HG03135 (cell line): ENCODE results near the gene SAMD4A.

Source experiments
- ATAC-seq: cut with Tn5 transposase; IDR thresholded peaks from one replicate; pipeline ENCODE4 v1.9.1; 2021; ENCODE audit warnings: mild to moderate bottlenecking, moderate library complexity; ENCODE audit not compliant: unreplicated experiment

The SAMD4A gene

GRCh38 chr14:54697803-54698202 lies 130.9 kb downstream of the SAMD4A start:
- no peak for ATAC-seq

GRCh38 chr14:54698501-54698900 lies 131.6 kb downstream of the SAMD4A start:
- ATAC-seq = no peak

DNA sequence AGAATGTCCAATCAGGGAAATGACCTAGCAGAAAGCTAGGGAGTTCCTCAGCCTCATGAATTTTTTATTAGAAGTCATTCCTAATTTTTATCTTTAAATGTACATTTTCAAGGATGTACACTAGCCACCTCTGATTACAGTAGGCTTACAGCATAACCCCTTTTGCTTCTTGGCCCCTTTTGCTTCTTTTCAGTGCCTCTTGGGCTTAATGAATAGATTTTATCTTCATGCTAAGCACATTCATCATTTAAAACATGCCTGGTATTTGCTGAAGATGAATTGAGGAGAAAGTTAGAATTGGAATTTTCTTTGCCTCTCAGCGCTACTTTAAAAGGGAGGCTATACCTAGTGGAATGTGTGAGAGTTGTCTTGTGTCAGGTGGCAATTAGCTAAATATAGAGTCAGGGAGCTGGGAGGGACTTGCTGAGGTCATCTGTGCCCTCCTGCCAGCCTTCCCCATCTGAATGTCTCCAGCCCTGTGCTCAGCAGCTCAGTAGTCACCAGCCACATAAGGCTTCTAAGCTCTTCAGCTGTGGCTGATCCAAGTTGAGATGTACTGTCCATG lies 132.1 kb downstream of the SAMD4A start:
- ATAC-seq = no peak

DNA sequence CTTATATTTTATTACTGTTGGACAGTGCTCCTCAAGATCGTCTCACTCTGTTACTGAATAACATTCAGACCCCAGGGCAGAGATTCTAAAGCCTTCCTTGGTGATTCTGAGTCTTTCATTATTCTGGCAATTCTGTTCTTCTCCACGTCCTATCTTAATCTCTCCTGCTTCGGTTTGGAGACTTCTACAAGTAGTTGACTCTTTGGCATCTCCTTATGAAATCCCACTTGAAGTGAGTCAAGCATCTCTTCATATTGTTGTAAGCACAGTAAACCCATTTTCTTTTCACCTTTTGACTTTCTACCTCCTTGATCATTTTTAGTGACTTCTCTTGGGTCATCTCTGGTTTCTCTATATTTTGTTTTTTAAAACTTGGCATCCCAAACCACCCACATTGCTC lies 132.8 kb downstream of the SAMD4A start:
- ATAC-seq = no peak

GRCh38 chr14:54700717-54701116 lies 133.8 kb downstream of the SAMD4A start:
- no peak for ATAC-seq

GRCh38 chr14:54702014-54702491 lies 135.1 kb downstream of the SAMD4A start:
- ATAC-seq = no peak

DNA sequence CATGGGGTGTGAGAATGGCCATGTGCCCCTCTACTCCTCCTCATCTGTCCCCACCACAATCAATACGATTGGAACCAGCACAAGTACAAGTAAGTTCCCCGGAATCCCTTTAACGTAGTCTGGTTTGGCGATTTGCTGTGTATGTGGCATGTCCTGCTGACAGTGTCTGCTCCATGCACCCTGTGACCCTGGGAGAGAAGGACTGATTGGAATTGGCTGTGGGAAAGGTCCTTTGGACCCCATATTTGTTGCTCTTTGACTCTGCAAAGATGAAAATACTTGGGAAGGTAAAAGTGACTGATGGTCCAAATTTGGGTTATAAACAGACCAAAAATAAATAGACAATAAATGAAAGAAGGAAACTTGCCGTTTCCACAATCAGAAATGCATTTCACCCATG lies 135.6 kb downstream of the SAMD4A start:
- no peak for ATAC-seq

- no peak for ATAC-seq
These were observed 136.2 kb downstream of the SAMD4A start for GRCh38 chr14:54703082-54703481.

DNA sequence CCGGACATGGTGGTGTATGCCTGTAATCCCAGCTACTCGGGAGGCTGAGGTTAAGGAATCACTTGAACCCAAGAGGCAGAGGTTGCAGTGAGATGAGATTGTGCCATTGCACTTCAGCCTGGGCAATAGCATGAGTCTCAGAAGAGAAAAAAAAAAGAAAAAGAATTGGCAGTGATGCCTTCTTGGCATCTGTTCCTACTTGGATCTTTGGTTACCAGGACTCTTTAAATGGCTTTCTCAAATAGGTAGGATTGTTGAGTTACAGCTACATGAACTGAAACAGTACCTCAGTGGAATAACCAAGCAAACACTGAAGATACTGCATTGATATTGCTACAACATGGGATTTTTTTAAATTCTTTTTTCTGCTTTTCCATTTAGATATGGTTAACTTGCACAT lies 136.8 kb downstream of the SAMD4A start:
- ATAC-seq = no peak

DNA sequence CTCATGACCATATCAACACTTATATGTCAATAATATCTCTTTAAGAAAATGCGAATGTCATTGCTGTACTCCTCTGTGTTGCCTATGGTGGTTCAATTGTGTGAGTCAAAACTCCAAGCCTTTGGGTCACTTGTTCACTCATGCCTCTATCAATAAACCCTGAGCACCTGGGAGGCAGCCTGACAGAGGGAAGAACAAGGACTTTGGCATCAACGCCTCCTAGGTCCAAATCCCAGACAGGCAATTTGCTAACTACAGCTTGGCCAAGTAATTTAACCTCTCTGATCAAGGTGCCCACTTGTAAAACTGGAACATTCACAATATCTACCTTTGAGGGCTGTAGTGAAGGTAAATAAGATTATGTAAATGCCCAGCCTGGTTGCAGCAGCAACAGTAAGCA lies 137.8 kb downstream of the SAMD4A start:
- no peak for ATAC-seq

- no peak for ATAC-seq
These were observed 139.8 kb downstream of the SAMD4A start for GRCh38 chr14:54706769-54707168.

DNA sequence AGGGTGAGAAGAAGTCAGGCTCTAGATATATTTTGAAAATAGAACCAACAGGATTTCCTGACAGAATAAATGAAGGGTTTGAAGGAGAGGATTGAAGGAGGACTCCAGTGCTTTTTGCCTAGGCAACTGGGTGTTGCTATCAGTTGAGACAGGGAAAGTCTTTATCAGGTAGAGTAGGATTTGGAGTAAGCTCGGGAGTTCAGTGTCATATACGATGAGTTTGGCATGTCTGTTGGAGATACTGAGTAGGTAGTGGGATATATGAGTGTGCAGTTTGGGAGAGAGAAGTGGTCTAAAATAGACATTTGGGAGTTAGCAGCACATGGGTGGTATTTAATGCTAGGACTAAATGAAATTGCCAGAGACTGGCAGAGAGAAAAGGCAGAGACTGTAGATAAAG lies 141.2 kb downstream of the SAMD4A start:
- ATAC-seq = no peak

DNA sequence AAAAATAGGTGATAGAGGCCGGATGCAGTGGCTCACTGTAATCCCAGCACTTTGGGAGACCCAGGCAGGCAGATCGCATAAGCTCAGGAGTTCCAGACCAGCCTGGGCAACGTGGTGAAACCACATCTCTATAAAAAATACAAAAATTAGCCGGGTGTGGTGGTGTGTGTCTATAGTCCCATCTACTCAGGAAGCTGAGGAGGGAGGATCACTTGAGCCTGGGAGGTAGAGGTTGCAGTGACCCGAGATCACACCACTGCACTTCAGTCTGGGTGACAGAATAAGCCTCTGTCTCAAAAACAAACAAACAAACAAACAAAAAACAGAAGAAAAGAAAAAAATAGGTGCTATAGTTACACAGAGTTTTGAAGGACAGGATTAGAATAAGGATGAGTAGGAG lies 142.1 kb downstream of the SAMD4A start:
- ATAC-seq = no peak

- peak; percentile 89 for ATAC-seq
These were observed 142.5 kb downstream of the SAMD4A start for GRCh38 chr14:54709444-54709843.

DNA sequence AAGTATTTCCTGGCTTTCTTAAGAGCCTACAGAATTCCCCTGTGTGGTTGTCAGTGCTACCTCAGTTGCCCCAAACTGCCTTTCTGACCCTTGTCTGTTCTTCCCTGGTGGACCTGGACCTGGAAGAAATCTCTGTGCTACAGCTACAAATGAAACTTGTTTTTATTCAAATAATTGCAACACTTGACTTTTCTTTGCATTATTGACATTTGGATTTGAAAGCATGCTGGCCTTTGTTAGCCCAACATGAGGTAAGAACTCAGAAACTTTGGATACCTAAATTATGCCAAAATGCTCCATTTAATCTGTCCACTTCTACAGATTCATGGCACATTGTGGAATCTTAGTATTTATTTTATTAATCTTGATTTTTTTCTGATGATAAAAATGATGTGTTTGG lies 142.9 kb downstream of the SAMD4A start:
- ATAC-seq = no peak

GRCh38 chr14:54711312-54711711 lies 144.4 kb downstream of the SAMD4A start:
- ATAC-seq = no peak

GRCh38 chr14:54711812-54712464 lies 145.0 kb downstream of the SAMD4A start:
- no peak for ATAC-seq

GRCh38 chr14:54712465-54713200 lies 145.7 kb downstream of the SAMD4A start:
- no peak for ATAC-seq

GRCh38 chr14:54713379-54713778 lies 146.5 kb downstream of the SAMD4A start:
- no peak for ATAC-seq

GRCh38 chr14:54715239-54715638 lies 148.3 kb downstream of the SAMD4A start:
- no peak for ATAC-seq

- ATAC-seq = no peak
These were observed 148.9 kb downstream of the SAMD4A start for GRCh38 chr14:54715811-54716210.

DNA sequence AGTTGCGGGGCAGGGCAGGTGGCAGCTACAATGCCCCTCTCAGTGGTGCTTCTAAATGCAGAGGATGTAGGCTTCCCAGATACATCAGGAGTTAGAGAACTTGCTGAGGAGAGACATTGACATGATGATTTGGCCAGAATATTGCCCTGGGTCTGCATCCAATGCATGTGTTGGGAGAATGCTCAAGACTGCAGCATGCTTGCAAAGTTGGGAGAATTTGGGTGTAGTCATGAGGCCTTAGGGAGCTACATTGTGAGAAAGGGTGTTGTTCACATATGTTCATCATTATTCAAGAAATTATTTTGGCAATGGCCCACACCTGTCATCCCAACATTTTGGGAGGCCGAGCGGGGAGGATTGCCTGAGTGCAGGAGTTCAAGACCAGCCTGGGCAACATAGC lies 149.9 kb downstream of the SAMD4A start:
- no peak for ATAC-seq
